CD4-positive, CD25-positive, alpha-beta regulatory T cell (primary cell): ENCODE results near the gene UBXN2A. TPM values are rescaled to one million over a fixed set of nuclear protein-coding genes. Genes with fewer than 3 reads are reported as not detected.

ENCODE experiments used
- ATAC-seq, 2 donors: fragments of 150-1000 bp; cut with Tn5 transposase; one replicate each; pipeline ENCODE4 v1.10.0; 2021; ENCODE audit warnings: low read depth in 2 of 2, moderate number of reproducible peaks in 2 of 2, moderate library complexity in 1 of 2
- DNase-seq, 3 donors: peaks; one replicate each; pipeline versions ENCODE4 v3.0.0 to v3.0.0-alpha.2; 2012 to 2022; ENCODE audit warnings: mixed read lengths in 1 of 3
- H3K27ac ChIP-seq: one replicate; pipeline ENCODE4 v1.7.0; 2013; ENCODE audit warnings: mild to moderate bottlenecking, low read length; ENCODE audit not compliant: insufficient read depth, poor library complexity, severe bottlenecking
- H3K27me3 ChIP-seq: one replicate; pipeline ENCODE4 v1.7.0; 2013; ENCODE audit warnings: low read length; ENCODE audit not compliant: control insufficient read depth, insufficient read depth
- H3K36me3 ChIP-seq: one replicate; pipeline ENCODE4 v1.7.0; 2013; ENCODE audit warnings: mild to moderate bottlenecking, low read length, moderate library complexity; ENCODE audit not compliant: control insufficient read depth, insufficient read depth
- H3K4me1 ChIP-seq: 2 replicates; pipeline ENCODE4 v1.7.0; 2013; ENCODE audit warnings: mild to moderate bottlenecking, low read length; ENCODE audit not compliant: insufficient read depth, control insufficient read depth, poor library complexity, severe bottlenecking
- H3K4me3 ChIP-seq: one replicate; pipeline ENCODE4 v1.7.0; 2013; ENCODE audit warnings: low read depth, mild to moderate bottlenecking, low read length, moderate library complexity
- H3K9me3 ChIP-seq, 2 experiments: 1 replicate in 1 of 2; 2 replicates in 1 of 2; pipeline ENCODE4 v1.7.0; 2013; ENCODE audit warnings: low read length in 2 of 2, mild to moderate bottlenecking in 1 of 2, moderate library complexity in 1 of 2; ENCODE audit not compliant: control insufficient read depth in 2 of 2
- H3K27ac Mint-ChIP-seq, 3 donors: one replicate each; pipeline ENCODE4 v1.8.0; 2020 to 2022; ENCODE audit warnings: mild to moderate bottlenecking in 3 of 3, mixed read lengths in 3 of 3, moderate library complexity in 2 of 3
- H3K27me3 Mint-ChIP-seq: one replicate; pipeline ENCODE4 v1.8.0; 2022; ENCODE audit warnings: mild to moderate bottlenecking, mixed read lengths
- H3K36me3 Mint-ChIP-seq: one replicate; pipeline ENCODE4 v1.8.0; 2020; ENCODE audit warnings: mixed read lengths
- H3K4me1 Mint-ChIP-seq, 4 donors: one replicate each; pipeline ENCODE4 v1.8.0; 2020 to 2022; ENCODE audit warnings: mixed read lengths in 4 of 4, mild to moderate bottlenecking in 1 of 4
- H3K4me3 Mint-ChIP-seq, 4 donors: one replicate each; pipeline ENCODE4 v1.8.0; 2020 to 2022; ENCODE audit warnings: mild to moderate bottlenecking in 4 of 4, mixed read lengths in 4 of 4, moderate library complexity in 3 of 4
- H3K9me3 Mint-ChIP-seq, 7 donors: one replicate each; pipeline ENCODE4 v1.8.0; 2020 to 2022; ENCODE audit warnings: mixed read lengths in 7 of 7, mild to moderate bottlenecking in 3 of 7, moderate library complexity in 2 of 7
- polyA plus RNA-seq, 4 donors: library from polyadenylated mRNA; unstranded; fragments of 300-500 nt; fragmentation: Illumina TruSeq; gene quantifications; one replicate each; pipeline ENCODE4 v1.2.3, GENCODE V29; 2021
- total RNA-seq: library from RNA; stranded (reverse); gene quantifications from one replicate; pipeline ENCODE4 v1.2.3, GENCODE V29; 2022

Gene UBXN2A, protein sequence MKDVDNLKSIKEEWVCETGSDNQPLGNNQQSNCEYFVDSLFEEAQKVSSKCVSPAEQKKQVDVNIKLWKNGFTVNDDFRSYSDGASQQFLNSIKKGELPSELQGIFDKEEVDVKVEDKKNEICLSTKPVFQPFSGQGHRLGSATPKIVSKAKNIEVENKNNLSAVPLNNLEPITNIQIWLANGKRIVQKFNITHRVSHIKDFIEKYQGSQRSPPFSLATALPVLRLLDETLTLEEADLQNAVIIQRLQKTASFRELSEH
- total RNA-seq: 15.0 TPM
- 1 to 10 TPM; 7.7 to 9.8 (median 8.6) TPM for polyA plus RNA-seq

DNA sequence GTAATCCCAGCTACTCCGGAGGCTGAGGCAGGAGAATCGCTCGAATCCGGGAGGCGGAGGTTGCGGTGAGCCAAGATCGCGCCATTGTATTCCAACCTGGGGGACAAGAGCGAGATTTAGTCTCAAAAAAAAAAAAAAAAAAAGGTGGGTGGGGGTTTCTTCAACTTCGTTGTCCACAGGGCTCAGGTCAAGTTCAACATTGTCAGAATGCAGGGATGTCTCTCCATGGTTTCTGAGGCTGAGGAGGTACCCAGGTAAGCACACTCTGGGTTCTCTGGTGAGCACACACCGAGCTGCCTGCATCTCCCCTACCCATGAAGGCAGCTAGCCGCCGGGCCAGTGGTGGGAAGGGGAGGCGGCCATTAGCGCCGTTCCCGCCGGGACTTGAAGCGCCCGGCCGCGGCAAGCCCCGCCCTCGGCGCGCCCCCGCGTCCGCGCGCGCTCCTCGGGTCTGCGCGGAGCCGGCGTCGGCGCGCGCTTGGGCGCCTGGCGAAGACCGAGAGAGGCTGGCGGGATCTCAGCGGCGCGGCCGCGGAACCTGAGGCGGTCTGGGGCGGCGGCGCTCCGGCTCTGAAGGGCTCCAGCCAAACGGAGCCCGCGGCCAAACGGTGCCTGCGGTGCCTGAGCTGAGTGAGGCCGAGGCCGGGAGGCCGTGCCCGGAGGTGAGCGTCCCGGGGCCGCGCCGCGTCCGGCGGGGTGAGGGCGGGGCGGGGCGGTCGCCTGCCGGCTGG lies at the start of gene UBXN2A:
Gene UBXN2A (plus strand): TSS at position 477 of the 731 bp plus-strand sequence. CDS start 17,852 bp downstream, outside the sequence.
- Histone ChIP-seq H3K9me3 (no peaks in the 10 kb centered on the region), H3K36me3 (no peaks in the 10 kb centered on the region), H3K27ac (peak within 1 kb of the TSS; percentile 68), H3K4me1 (peaks cover 15% of the 10 kb centered on the region), H3K27me3 (no peaks in the 10 kb centered on the region), H3K4me3 (peak within 1 kb of the TSS; percentile 93)
- peak; percentile 66 to 84 (median 77) for DNase-seq
- H3K27me3 Mint-ChIP-seq: peaks cover 4% of the 10 kb centered on the region
- ATAC-seq: peak; percentile 85 to 89
- H3K27ac Mint-ChIP-seq: peak within 1 kb of the TSS; percentile 92 to 98 (median 94)
- peaks cover 10 to 40% (median 28%) of the 10 kb centered on the region in 4 donors for H3K4me1 Mint-ChIP-seq
- H3K4me3 Mint-ChIP-seq: peak within 1 kb of the TSS; percentile 94 to 97 (median 96)
- peaks cover 4% of the 10 kb centered on the region for H3K36me3 Mint-ChIP-seq
- H3K9me3 Mint-ChIP-seq: peaks cover 0 to 2% (median 0%) of the 10 kb centered on the region in 7 donors

DNA sequence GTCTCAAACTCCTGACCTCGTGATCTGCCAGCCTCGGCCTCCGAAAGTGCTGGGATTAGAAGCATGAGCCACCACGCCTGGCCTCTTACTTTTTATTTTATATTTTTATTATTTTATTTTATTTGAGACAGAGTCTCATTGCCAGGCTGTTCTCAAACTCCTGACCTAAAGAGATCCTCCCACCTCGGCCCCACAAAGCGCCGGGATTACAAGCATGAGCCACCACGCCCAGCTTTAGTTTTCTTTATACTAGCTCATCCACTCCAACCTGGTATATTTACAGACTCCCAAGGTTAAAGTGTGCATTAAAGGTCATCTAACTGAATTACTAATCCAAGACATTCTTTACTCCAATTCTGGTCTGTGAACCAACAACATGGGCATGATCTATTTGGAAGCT lies 40.1 kb upstream of the UBXN2A start:
- Histone ChIP-seq H3K9me3 (no peaks in the 10 kb centered on the region), H3K27ac (no peak overlapping the region), H3K36me3 (no peaks in the 10 kb centered on the region), H3K4me3 (no peak overlapping the region), H3K4me1 (peaks cover 3% of the 10 kb centered on the region), H3K27me3 (no peaks in the 10 kb centered on the region)
- Mint-ChIP-seq H3K4me3 (no peak overlapping the region), H3K4me1 (peaks cover 32 to 50% (median 36%) of the 10 kb centered on the region in 4 donors), H3K27me3 (no peaks in the 10 kb centered on the region), H3K36me3 (no peaks in the 10 kb centered on the region), H3K9me3 (peaks cover 0 to 2% (median 0%) of the 10 kb centered on the region in 7 donors), H3K27ac (no peak overlapping the region)
- ATAC-seq: no peak
- no peak for DNase-seq

DNA sequence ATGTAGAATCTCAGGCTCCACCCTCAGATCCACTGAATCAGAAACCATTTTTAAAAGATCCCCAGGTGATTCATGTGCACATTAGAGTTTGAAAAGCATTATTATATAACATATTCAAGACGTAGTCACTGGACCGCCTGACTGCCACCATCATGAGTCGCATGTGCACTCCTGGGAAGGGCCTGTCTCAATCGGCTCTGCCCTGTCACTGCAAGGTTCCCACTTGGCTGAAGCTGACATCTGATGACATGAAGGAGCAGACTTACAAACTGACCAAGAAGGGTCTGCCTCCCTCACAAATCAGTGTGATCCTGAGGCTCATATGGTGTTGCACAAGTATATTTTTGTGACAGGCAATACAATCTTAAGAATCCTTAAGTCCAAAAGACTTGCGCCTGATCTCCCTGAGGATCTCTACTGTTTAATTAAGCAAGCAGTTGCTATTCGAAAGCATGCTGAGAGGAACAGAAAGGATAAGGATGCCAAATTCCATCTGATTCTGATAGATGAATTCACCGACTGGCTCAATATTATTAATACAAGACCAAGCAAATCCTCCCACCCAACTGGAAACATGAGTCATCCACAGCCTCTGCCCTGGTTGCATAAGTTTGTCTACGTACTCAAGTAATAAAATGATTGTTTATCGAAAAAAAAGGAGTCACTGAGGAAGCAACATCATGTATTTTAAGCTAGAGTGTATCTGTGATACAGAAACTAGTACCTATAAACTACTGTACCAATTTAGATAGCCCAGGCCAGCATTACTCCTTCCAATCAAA lies 39.5 kb upstream of the UBXN2A start:
- no peaks in the 10 kb centered on the region for H3K27me3 Mint-ChIP-seq
- H3K36me3 Mint-ChIP-seq: no peaks in the 10 kb centered on the region
- no peak for ATAC-seq
- Histone ChIP-seq H3K9me3 (no peaks in the 10 kb centered on the region), H3K36me3 (no peaks in the 10 kb centered on the region), H3K4me3 (no peak overlapping the region), H3K27me3 (no peaks in the 10 kb centered on the region), H3K27ac (no peak overlapping the region), H3K4me1 (peaks cover 3% of the 10 kb centered on the region)
- H3K27ac Mint-ChIP-seq: peak overlapping the region in 1 of 3 donors; percentile 62
- no peak overlapping the region for H3K4me3 Mint-ChIP-seq
- H3K4me1 Mint-ChIP-seq: peaks cover 33 to 56% (median 38%) of the 10 kb centered on the region in 4 donors
- DNase-seq: peak in 1 of 3 donors; percentile 8
- peaks cover 0 to 2% (median 0%) of the 10 kb centered on the region in 7 donors for H3K9me3 Mint-ChIP-seq

DNA sequence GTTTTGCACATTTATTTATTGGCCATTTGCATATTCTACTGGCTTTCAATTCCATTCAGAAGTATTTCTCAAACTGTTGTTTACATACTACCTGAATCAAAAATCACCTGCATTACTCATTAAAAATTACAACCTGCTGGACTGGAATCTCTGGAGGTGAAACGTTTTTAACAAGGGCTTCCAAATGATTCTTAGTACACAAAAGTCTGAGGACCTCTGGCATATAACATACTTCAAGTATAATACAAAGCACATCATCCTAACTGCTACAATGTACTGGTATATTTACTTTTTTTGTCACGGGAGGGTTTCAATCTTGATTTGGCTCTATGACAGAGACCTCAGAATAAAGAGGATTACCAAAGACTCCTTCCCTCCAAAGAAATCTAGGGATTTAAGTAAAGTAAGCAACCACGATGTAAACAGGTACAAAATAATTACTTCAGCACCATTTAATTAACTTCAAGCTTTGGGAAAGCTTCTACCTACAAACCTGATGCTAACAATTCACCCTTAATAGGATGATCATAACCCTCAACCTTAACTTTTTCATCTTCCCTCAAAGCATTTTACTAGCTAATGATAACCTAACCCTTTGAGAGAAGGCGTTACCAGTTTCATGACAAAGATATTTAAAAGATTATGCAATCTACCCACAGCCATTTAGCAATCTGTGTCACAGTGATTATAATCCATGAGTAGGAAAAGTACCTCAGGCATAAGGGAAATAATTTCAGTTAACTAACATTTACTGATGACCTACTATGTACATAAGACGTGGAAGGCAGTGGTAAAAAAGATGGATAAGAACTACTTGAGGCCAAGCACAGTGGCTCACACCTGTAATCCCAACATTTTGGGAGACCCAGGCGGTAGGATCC lies 38.1 kb upstream of the UBXN2A start:
- Histone ChIP-seq H3K27me3 (no peaks in the 10 kb centered on the region), H3K4me1 (peaks cover 3% of the 10 kb centered on the region), H3K4me3 (no peak overlapping the region), H3K9me3 (no peaks in the 10 kb centered on the region), H3K27ac (no peak overlapping the region), H3K36me3 (no peaks in the 10 kb centered on the region)
- peaks cover 30 to 60% (median 40%) of the 10 kb centered on the region in 4 donors for H3K4me1 Mint-ChIP-seq
- no peak overlapping the region for H3K4me3 Mint-ChIP-seq
- peaks cover 3% of the 10 kb centered on the region for H3K36me3 Mint-ChIP-seq
- peak overlapping the region in 1 of 3 donors; percentile 52 for H3K27ac Mint-ChIP-seq
- H3K27me3 Mint-ChIP-seq: no peaks in the 10 kb centered on the region
- no peak for DNase-seq
- H3K9me3 Mint-ChIP-seq: peaks cover 0 to 2% (median 0%) of the 10 kb centered on the region in 7 donors
- ATAC-seq: no peak

DNA sequence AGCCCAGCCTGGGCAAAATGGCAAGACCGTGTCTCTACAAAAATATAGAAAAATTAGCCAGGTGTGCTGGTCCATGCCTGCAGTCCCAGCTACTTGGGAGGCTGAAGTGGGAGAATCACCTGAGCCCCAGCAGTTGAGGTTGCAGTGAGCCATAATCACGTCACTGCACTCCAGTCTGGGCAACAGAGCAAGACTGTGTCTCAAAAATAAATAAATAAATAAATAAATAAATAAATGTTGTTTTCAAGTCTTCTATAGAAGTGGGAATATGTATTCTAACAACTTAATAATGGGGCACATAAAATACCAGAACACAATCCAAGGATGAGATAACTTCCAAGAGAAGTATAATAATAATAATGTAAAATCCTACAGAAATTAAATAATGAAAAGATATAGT lies 37.2 kb upstream of the UBXN2A start:
- peaks cover 3% of the 10 kb centered on the region for H3K4me1 ChIP-seq
- Mint-ChIP-seq H3K27me3 (no peaks in the 10 kb centered on the region), H3K36me3 (peaks cover 3% of the 10 kb centered on the region), H3K4me1 (peaks cover 26 to 57% (median 37%) of the 10 kb centered on the region in 4 donors), H3K4me3 (no peak overlapping the region), H3K9me3 (peaks cover 0 to 2% (median 0%) of the 10 kb centered on the region in 7 donors), H3K27ac (no peak overlapping the region)
- no peaks in the 10 kb centered on the region for H3K36me3 ChIP-seq
- H3K4me3 ChIP-seq: no peak overlapping the region
- ATAC-seq: no peak
- H3K9me3 ChIP-seq: no peaks in the 10 kb centered on the region
- DNase-seq: no peak
- H3K27me3 ChIP-seq: no peaks in the 10 kb centered on the region
- no peak overlapping the region for H3K27ac ChIP-seq

DNA sequence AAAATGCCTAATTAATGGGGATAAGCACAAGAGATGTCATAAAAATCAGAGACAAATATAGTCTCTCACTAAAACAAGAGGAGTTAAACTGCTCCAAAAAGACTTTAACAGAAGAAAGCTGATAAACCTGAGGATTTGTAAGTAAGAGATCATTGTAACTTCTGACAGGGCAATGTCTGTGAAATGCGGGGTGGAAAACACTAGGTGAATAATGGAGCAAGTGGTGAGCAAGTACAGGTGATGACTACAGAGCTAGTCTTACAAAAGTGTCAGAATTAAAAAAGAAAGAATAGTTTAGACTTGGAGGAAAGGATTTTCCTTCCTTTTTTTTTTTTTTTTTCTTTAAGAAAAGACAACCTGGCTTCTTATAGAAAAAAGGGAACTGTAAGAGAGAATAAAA lies 36.0 kb upstream of the UBXN2A start:
- peaks cover 3% of the 10 kb centered on the region for H3K4me1 ChIP-seq
- no peaks in the 10 kb centered on the region for H3K36me3 ChIP-seq
- Mint-ChIP-seq H3K9me3 (peaks cover 0 to 2% (median 0%) of the 10 kb centered on the region in 7 donors), H3K4me3 (no peak overlapping the region), H3K36me3 (peaks cover 3% of the 10 kb centered on the region), H3K27ac (no peak overlapping the region), H3K27me3 (no peaks in the 10 kb centered on the region), H3K4me1 (peaks cover 24 to 53% (median 34%) of the 10 kb centered on the region in 4 donors)
- DNase-seq (no peak), ATAC-seq (no peak)
- H3K9me3 ChIP-seq: no peaks in the 10 kb centered on the region
- no peak overlapping the region for H3K4me3 ChIP-seq
- no peaks in the 10 kb centered on the region for H3K27me3 ChIP-seq
- H3K27ac ChIP-seq: no peak overlapping the region

DNA sequence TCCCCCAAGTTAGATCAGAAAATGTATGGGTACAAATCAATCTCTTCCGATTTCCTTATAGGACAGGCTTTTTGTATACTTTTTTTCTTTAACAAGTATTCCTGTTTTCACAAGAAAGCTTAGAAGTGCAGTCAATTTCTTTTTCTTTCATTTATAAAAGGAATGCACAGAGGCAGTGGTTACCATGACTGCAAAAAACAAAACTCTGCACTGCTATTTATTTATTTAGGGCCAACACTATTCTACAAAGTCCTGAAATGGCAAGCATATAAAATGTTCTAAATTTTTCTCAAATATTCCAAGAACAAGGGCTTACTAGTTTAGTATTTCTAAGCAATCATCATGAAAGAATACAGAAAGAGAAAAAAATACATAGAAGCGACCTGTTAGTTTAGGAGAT lies 35.6 kb upstream of the UBXN2A start:
- Mint-ChIP-seq H3K27ac (no peak overlapping the region), H3K9me3 (peaks cover 0 to 4% (median 0%) of the 10 kb centered on the region in 7 donors), H3K4me3 (no peak overlapping the region), H3K36me3 (peaks cover 3% of the 10 kb centered on the region), H3K27me3 (no peaks in the 10 kb centered on the region), H3K4me1 (peaks cover 26 to 55% (median 36%) of the 10 kb centered on the region in 4 donors)
- no peak overlapping the region for H3K4me3 ChIP-seq
- DNase-seq: no peak
- H3K27me3 ChIP-seq: no peaks in the 10 kb centered on the region
- H3K9me3 ChIP-seq: no peaks in the 10 kb centered on the region
- H3K27ac ChIP-seq: no peak overlapping the region
- H3K4me1 ChIP-seq: peaks cover 3% of the 10 kb centered on the region
- no peaks in the 10 kb centered on the region for H3K36me3 ChIP-seq
- no peak for ATAC-seq
